Left lung (tissue), 10 donors: ENCODE data around the gene SETD7. TPM values are rescaled to one million over a fixed set of nuclear protein-coding genes. Genes with fewer than 3 reads are reported as not detected.
A peak's percentile ranks its signal among the peaks of the same experiment; 100 is the strongest.

Source experiments
- ATAC-seq: fragments of 200-7000 bp; cut with Tn5 transposase; one replicate; pipeline ENCODE4 v1.9.1; 2020; ENCODE audit warnings: moderate library complexity
- DNase-seq, 4 donors: peaks; one replicate each; pipeline ENCODE4 v3.0.0-alpha.2; 2013 to 2020
- H3K27ac ChIP-seq, 2 donors: fragments of 200-600 bp; sonication (generic) in 1 of 2; one replicate each; pipeline versions ENCODE4 v1.5.0 to v1.8.0; 2020 to 2021
- H3K27me3 ChIP-seq, 2 donors: fragments of 200-600 bp; sonication (generic) in 1 of 2; one replicate each; pipeline versions ENCODE4 v1.5.0 to v1.8.0; 2020 to 2021
- H3K36me3 ChIP-seq, 2 donors: fragments of 200-600 bp; sonication (generic) in 1 of 2; one replicate each; pipeline versions ENCODE4 v1.5.0 to v1.8.0; 2020 to 2021
- H3K4me1 ChIP-seq, 2 donors: fragments of 200-600 bp; one replicate each; pipeline ENCODE4 v1.8.0; 2021
- H3K4me3 ChIP-seq, 2 donors: fragments of 200-600 bp; sonication (generic) in 1 of 2; one replicate each; pipeline versions ENCODE4 v1.5.0 to v1.8.0; 2020 to 2021; ENCODE audit warnings: mild to moderate bottlenecking in 1 of 2
- H3K9me3 ChIP-seq, 2 donors: fragments of 200-600 bp; sonication (generic) in 1 of 2; one replicate each; pipeline versions ENCODE4 v1.5.0 to v1.8.0; 2020 to 2021
- intact Hi-C, 2 donors: fragments of 100-400 bp; cut with DNase I; formaldehyde crosslinking; loops; one replicate each; pipeline versions ENCODE4 v1.11.2 to v1.14.2; 2022
- polyA plus RNA-seq, 6 donors: library from polyadenylated mRNA; unstranded; fragments of 120-200 nt; gene quantifications; one replicate each; pipeline ENCODE4 v1.2.1, GENCODE V29; 2013; ENCODE audit not compliant: insufficient read length in 6 of 6
- total RNA-seq, 2 donors: library from RNA; stranded (reverse); fragmentation: NEBNext Ultra II Directional; extraction: Animal tissue kit (Norgen Biotek cat#: 25700); gene quantifications; one replicate each; pipeline ENCODE4 v1.2.1, GENCODE V29; 2021
- TF ChIP-seq, protein P1 (sequence below), 2 donors: fragments of 200-600 bp; sonication (generic) in 1 of 2; IDR thresholded peaks; one replicate each; pipeline versions ENCODE4 v1.5.0 to v1.8.0; 2021; ENCODE audit warnings: antibody characterized with exemption in 2 of 2
- donor health status: DM: no; HTN: yes; CAD: no.
- donor health status: DM: no; HTN: no; CAD: no.

SETD7 gene
- total and polyA plus RNA-seq, 8 donors: 17.2 to 51.7 (median 19.5) TPM

DNA sequence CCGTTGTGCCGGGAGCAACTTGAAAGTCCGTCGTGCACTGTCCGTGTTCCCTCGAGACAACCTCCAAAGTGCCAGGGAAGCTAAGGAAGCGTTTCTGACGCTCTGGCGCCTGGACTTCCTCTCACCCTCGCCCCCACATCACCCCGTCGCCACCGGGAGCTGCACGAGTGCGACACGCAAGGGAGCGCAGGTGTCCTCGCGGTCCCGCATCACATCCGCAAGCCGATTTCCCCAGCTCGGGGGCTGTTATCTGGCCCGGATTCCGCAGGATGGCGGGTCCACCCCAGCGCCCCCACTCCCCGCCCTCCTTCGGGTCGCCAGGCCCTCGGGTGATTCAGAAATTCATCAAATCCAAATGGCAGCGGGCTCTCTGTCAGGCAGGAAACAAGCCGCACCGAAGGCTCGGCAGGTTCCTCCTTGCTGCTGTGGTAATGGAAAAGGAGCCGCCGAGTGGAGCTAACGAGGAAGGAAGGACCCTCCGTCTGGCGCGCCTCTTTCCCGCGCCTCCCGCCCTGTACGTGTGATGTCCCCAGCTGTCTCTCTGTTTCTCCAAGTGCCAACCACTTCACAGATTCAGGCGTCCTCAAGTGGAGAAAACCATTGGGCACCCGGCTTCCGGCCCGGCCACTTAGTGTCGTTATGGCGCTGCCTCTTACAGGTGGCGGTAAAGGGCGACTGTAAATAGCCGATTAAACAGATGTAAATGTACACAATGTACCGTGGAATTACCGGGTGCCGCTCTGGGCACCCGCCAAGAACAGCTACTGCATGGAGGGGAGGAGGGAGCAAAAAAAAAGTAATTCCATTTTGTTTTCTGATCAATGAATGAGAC lies 921 bp upstream of the SETD7 start:
- Histone ChIP-seq H3K4me1 (peaks cover 21 to 59% of the 10 kb centered on the region in 2 donors), H3K27me3 (peaks cover 0 to 36% of the 10 kb centered on the region in 2 donors), H3K36me3 (no peaks in the 10 kb centered on the region), H3K27ac (peak overlapping the region; percentile 96 to 99), H3K9me3 (no peaks in the 10 kb centered on the region), H3K4me3 (peak overlapping the region; percentile 81 to 83)
- ATAC-seq: peak; percentile 32
- intact Hi-C loops: no loop called here
- peak; percentile 53 to 88 (median 72) for DNase-seq
- TF ChIP-seq, protein P1, sequence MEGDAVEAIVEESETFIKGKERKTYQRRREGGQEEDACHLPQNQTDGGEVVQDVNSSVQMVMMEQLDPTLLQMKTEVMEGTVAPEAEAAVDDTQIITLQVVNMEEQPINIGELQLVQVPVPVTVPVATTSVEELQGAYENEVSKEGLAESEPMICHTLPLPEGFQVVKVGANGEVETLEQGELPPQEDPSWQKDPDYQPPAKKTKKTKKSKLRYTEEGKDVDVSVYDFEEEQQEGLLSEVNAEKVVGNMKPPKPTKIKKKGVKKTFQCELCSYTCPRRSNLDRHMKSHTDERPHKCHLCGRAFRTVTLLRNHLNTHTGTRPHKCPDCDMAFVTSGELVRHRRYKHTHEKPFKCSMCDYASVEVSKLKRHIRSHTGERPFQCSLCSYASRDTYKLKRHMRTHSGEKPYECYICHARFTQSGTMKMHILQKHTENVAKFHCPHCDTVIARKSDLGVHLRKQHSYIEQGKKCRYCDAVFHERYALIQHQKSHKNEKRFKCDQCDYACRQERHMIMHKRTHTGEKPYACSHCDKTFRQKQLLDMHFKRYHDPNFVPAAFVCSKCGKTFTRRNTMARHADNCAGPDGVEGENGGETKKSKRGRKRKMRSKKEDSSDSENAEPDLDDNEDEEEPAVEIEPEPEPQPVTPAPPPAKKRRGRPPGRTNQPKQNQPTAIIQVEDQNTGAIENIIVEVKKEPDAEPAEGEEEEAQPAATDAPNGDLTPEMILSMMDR (IDR thresholded peaks at IDR 0.05): no peak

DNA sequence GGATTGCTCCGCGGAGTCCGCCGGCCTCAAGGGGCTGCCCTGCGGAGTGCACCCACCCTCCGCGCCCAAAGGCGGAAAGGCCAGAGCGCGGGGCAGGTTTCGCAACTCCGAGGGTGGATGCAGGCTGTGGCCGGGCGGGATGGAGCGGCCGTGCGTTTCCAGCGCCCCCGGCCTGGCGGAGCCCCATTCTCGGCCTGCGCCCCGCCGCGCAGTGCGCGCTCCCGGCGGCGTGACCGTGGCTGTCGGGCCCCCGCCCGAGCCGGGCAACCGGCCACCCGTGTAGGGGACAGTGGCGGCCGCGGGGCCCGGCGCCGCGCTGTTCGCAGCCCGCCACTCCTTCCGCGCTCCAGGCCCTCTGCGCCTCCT lies 331 bp downstream of the SETD7 start:
- Histone ChIP-seq H3K36me3 (no peaks in the 10 kb centered on the region), H3K4me1 (peaks cover 21 to 58% of the 10 kb centered on the region in 2 donors), H3K9me3 (no peaks in the 10 kb centered on the region), H3K27me3 (peaks cover 0 to 36% of the 10 kb centered on the region in 2 donors), H3K27ac (peak overlapping the region; percentile 96 to 99), H3K4me3 (peak overlapping the region; percentile 81 to 83)
- ATAC-seq (peak; percentile 26), DNase-seq (peak in 1 of 4 donors; percentile 66)
- intact Hi-C loops: no loop called here
- TF ChIP-seq, protein P1 (IDR thresholded peaks at IDR 0.05): no peak

DNA sequence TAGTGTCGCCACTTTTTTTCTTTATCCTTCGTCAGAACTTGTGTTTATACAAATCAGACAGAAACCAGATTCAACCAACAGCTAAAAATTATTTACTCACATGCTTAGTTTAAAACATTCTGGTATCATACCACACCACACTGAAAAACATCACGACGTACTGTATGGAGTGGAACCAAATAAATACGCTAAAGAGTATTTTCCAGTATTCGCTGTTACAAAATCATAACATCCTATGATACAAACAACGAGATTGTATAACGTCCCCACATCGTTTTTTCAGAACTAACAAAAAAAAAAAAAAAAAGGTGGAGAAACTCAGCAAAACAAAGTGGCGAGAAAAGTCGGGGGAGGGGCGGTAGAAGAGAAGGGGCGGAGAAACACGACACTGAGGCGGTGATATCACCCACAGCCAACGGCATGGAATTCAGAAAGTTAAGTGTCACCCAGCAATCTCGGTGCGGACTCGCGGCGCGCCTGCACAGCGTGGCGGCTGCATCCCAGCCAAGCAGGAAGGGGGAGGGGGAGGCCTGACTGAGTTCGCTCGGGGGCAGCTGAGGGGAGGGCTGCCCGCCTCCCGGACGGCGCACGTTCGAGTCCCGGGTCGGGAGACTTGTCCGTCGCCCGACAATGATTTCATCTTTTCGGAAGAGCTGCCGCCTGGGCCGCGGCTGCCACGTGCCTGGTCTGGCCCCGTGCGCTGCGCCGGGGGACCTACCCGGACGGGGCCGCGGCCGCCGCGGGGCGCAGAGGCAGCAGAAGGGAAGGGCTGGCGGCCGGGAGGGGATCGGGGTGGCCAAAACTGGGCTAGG lies 920 bp downstream of the SETD7 start:
- no peaks in the 10 kb centered on the region for H3K9me3 ChIP-seq
- H3K27ac ChIP-seq: peak overlapping the region; percentile 96 to 99
- H3K4me3 ChIP-seq: peak overlapping the region; percentile 81 to 83
- DNase-seq (peak; percentile 92 to 95 (median 93)), ATAC-seq (peak; percentile 74)
- TF ChIP-seq, protein P1 (IDR thresholded peaks at IDR 0.05): no peak
- H3K36me3 ChIP-seq: no peaks in the 10 kb centered on the region
- intact Hi-C loops: no loop called here
- H3K4me1 ChIP-seq: peaks cover 21 to 52% of the 10 kb centered on the region in 2 donors
- peaks cover 0 to 36% of the 10 kb centered on the region in 2 donors for H3K27me3 ChIP-seq

DNA sequence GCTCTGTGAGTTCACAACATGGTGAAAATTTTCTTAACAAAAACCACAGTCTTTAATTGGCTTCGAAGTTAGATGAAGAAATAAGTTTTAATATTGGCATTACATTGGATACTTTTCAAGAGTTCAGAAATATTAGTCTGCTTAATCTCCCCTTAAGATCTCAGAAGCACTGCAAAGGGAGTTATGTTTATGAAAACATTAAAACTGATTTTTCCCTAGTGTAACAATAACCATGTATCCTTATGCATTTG lies 1.5 kb downstream of the SETD7 start:
- intact Hi-C loops: no loop called here
- Histone ChIP-seq H3K4me1 (peaks cover 21 to 51% of the 10 kb centered on the region in 2 donors), H3K9me3 (no peaks in the 10 kb centered on the region), H3K36me3 (no peaks in the 10 kb centered on the region), H3K4me3 (peak overlapping the region; percentile 81 to 83), H3K27ac (peak overlapping the region; percentile 96 to 99), H3K27me3 (peaks cover 0 to 36% of the 10 kb centered on the region in 2 donors)
- TF ChIP-seq, protein P1 (IDR thresholded peaks at IDR 0.05): no peak
- no peak for DNase-seq
- ATAC-seq: no peak
